ENCODE data around the gene MIA.
"Not testable (repeated sequence)": the region's sequence is repeated elsewhere in the genome, so short reads cannot be mapped to it uniquely, and the experiment has no call there.

Gene MIA

DNA sequence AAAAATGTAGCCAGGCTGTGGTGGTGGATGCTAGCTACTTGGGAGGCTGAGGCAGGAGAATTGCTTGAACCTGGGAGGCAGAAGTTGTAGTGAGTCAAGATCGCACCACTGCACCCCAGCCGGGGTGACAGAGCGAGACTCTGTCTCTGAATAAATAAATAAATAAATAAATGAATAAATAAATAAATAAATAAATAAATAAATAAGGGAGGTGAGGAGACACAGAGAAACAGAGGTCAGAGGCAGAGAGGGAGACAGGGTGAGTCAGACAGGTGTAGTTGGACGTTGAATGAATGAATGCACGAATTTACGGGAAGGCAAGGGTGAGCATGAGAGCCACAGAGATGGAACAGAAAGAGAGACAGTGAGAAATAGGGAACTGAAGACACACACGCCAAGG, 5.8 kb downstream of the MIA start:
- ChIA-PET POLR2A (no interaction called here), CTCF (no interaction called here)
- H3K4me3 ChIP-seq (ENCODE audit: low read depth, low read length), result no peak overlapping the region
- TF ChIP-seq, protein P1, sequence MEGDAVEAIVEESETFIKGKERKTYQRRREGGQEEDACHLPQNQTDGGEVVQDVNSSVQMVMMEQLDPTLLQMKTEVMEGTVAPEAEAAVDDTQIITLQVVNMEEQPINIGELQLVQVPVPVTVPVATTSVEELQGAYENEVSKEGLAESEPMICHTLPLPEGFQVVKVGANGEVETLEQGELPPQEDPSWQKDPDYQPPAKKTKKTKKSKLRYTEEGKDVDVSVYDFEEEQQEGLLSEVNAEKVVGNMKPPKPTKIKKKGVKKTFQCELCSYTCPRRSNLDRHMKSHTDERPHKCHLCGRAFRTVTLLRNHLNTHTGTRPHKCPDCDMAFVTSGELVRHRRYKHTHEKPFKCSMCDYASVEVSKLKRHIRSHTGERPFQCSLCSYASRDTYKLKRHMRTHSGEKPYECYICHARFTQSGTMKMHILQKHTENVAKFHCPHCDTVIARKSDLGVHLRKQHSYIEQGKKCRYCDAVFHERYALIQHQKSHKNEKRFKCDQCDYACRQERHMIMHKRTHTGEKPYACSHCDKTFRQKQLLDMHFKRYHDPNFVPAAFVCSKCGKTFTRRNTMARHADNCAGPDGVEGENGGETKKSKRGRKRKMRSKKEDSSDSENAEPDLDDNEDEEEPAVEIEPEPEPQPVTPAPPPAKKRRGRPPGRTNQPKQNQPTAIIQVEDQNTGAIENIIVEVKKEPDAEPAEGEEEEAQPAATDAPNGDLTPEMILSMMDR (IDR thresholded peaks at IDR 0.05; ENCODE audit: insufficient read depth, low read length, missing control alignments), result no peak
- DNase-seq (ENCODE audit: low read depth, low spot score), result no peak

DNA sequence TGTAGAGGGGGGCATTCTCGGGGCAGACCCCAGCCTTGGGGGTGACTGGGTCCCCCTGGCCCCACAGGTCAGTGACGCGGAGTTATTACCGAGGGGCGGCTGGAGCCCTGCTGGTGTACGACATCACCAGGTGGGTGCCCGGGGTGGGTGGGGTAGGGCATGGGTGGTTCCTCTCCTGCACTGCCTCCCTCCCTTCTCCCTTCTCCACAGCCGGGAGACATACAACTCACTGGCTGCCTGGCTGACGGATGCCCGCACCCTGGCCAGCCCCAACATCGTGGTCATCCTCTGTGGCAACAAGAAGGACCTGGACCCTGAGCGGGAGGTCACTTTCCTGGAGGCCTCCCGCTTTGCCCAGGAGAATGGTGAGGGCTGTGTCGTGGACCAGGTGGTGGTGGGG, 8.4 kb downstream of the MIA start:
- ChIA-PET CTCF (no interaction called here), POLR2A (no interaction called here)

DNA sequence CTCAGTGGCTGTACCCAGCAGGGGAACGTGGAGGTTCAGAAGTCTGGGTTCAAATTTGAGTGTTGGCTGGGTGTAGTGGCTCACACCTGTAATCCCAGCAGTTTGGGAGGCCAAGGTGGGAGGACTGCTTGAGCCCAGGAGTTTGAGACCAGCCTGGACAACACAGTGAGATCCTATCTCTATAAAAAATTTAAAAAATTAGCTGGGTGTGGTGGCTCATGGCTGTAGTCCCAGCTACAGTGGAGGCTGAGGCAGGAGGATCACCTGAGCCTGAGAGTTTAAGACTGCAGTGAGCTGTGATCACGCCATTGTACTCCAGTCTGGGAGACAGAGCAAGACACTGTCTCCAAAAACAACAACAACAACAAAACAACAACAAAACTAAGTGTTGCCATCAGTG, 8.8 kb downstream of the MIA start:
- POLR2A ChIA-PET; H3K4me3 ChIP-seq (ENCODE audit: low read depth, low read length); DNase-seq (ENCODE audit: low read depth, low spot score): not testable (repeated sequence)
- CTCF ChIA-PET, result interaction anchor here (0.7 kb wide), 2 partner anchors 10 to 14 kb away, joined by 3 to 4 read pairs; partner anchors contain the start of gene EGLN2

More for the DNA sequence above, 8.4 kb downstream of the MIA start:
- no peak overlapping the region for H3K4me3 ChIP-seq (ENCODE audit: low read depth, low read length)
- TF ChIP-seq, protein P1 (IDR thresholded peaks at IDR 0.05; ENCODE audit: insufficient read depth, low read length, missing control alignments), result no peak
- no peak for DNase-seq (ENCODE audit: low read depth, low spot score)

DNA sequence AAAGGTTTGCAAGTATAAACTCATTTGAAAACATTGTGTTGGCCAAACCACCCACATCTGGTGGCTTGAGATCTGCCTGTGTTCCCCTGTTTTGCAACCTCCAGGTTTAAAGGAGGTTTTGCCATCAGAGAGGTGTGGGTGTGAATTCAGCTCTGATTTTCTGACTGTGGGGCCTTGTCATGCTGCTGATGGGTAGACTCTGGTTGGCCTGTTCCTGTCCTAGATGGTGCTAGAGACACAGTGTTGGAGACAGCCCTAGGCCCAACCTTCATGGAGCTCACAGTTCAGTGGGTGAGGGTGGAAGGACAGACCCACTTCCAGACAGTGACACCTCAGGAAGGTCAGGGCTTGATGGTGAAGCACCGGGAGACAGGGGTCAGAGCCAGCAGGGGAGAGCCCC, 10.2 kb downstream of the MIA start:
- TF ChIP-seq, protein P1 (IDR thresholded peaks at IDR 0.05; ENCODE audit: insufficient read depth, low read length, missing control alignments), result no peak
- ChIA-PET POLR2A (interaction anchor here (1.4 kb wide), 1 partner anchor 13 kb away, joined by 4 read pairs; the partner anchor contains the start of gene EGLN2), CTCF (interaction anchor here (2.8 kb wide), 1 partner anchor 12 kb away, joined by 13 read pairs; the partner anchor contains the start of gene EGLN2)
- no peak for DNase-seq (ENCODE audit: low read depth, low spot score)
- H3K4me3 ChIP-seq (ENCODE audit: low read depth, low read length), result no peak overlapping the region

DNA sequence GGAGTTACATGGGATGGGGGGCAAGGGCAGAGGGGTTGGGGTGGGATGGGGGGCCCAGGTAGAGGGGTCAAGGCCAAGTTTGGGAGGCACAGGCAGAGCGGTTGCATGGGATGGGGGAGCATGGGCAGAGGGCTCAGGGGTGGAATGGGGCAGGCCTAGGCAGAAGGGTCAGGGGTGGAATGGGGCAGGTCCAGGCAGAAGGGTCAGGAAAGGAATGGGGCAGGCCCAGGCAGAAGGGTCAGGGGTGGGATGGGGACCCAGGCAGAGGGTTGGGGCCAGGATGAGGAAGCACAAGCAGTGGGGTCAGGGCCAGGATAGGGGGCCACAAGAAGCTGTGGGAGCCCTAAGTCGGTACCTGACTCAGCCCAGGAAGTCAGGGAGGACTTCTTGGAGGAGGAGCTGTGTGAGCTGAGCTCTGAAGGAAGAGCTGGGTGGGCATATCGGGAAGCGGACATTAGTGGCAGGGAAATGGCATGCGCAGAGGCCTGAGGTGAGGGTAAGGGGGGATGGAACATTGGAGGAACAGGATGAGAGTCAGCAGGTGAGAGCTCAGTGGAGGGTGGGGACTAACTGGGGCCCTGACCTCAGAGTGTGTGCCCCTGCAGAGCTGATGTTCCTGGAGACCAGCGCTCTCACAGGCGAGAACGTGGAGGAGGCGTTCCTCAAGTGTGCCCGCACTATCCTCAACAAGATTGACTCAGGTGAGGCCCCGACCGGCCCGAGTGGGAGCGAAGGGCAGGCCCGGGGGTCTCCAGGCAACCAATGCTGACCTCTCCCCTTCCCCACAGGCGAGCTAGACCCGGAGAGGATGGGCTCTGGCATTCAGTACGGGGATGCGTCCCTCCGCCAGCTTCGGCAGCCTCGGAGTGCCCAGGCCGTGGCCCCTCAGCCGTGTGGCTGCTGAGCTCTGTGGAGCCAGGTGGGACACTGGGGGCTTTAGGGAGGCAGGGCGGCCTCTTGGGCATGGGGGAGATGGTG, 11.0 kb downstream of the MIA start:
- CTCF ChIA-PET, result interaction anchor here (0.8 to 2.8 kb wide), 4 partner anchors 9 to 123 kb away, joined by 3 to 13 read pairs (median 4); partner anchors contain the start of gene EGLN2
- TF ChIP-seq, protein P1 (IDR thresholded peaks at IDR 0.05; ENCODE audit: insufficient read depth, low read length, missing control alignments), result no peak
- POLR2A ChIA-PET, result interaction anchor here (1.3 to 1.4 kb wide), 2 partner anchors 8 to 12 kb away, joined by 4 to 5 read pairs; partner anchors contain the start of genes EGLN2 and RAB4B
- no peak for DNase-seq (ENCODE audit: low read depth, low spot score)
- no peak overlapping the region for H3K4me3 ChIP-seq (ENCODE audit: low read depth, low read length)

DNA sequence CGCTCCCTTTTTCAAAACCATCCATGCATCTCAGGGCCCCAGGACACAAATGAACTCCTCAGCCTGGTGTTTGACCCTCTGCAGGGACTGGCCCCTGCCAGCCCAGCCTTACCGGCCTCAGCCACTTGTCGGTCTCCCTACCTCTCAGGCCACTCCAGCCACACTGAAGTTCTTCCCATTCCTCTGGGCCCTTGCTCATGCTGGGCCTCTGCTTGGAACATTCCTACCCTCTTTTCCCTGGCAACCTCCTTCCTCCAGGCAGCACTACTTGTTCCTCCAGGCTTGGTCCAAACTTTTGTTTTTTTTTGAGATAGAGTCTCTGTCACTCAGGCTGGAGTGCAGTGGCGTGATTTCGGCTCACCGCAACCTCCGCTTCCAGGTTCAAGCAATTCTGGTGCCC, 16.0 kb downstream of the MIA start:
- CTCF ChIA-PET, result interaction anchor here (0.8 kb wide), 1 partner anchor 13 kb away, joined by 3 read pairs; no protein-coding TSS in a partner anchor
- DNase-seq (ENCODE audit: low read depth, low spot score), result no peak
- H3K4me3 ChIP-seq (ENCODE audit: low read depth, low read length), result no peak overlapping the region
- TF ChIP-seq, protein P1 (IDR thresholded peaks at IDR 0.05; ENCODE audit: insufficient read depth, low read length, missing control alignments), result no peak
- POLR2A ChIA-PET, result no interaction called here
